HL-60 (cell line): ENCODE results near the gene PTTG1.

Experiments
- DNase-seq, 2 experiments: peaks; one replicate each; pipeline ENCODE4 v3.0.0-alpha.2; 2010 to 2020; ENCODE audit warnings: low read depth in 1 of 2, low spot score in 1 of 2
- H3K27ac ChIP-seq: fragments of 250-450 bp; sonication (Bioruptor Pico); replicated peaks from 2 replicates; pipeline ENCODE4 v1.5.1; 2020; ENCODE audit warnings: mild to moderate bottlenecking, moderate library complexity
- H3K27me3 ChIP-seq: fragments of 250-450 bp; sonication (Bioruptor Pico); 2 replicates; pipeline ENCODE4 v1.5.1; 2021; ENCODE audit warnings: mild to moderate bottlenecking, moderate library complexity; ENCODE audit not compliant: insufficient read depth, poor library complexity, severe bottlenecking
- H3K4me3 ChIP-seq: replicated peaks from 2 replicates; pipeline ENCODE4 v1.5.1; 2011; ENCODE audit warnings: mild to moderate bottlenecking, control low read depth, low read length; ENCODE audit not compliant: insufficient read depth
- GABPA ChIP-seq: IDR thresholded peaks from 2 replicates; pipeline ENCODE4 v1.6.1; 2012; ENCODE audit warnings: low read depth
- POLR2AphosphoS5 ChIP-seq: IDR thresholded peaks from 2 replicates; pipeline ENCODE4 v1.6.1; 2012; ENCODE audit warnings: low read depth
- SPI1 ChIP-seq: IDR thresholded peaks from 2 replicates; pipeline ENCODE4 v1.6.1; 2012; ENCODE audit warnings: low read depth, mild to moderate bottlenecking, borderline replicate concordance
- TF ChIP-seq, protein P1 (sequence below): IDR thresholded peaks from one replicate; pipeline ENCODE4 v1.5.1; 2011; ENCODE audit warnings: low read length, control low read depth, inconsistent platforms; ENCODE audit not compliant: insufficient read depth
- TF ChIP-seq, protein P2 (sequence below): IDR thresholded peaks from 2 replicates; pipeline ENCODE4 v1.6.1; 2012; ENCODE audit warnings: low read depth; ENCODE audit not compliant: insufficient replicate concordance

PTTG1 gene

DNA sequence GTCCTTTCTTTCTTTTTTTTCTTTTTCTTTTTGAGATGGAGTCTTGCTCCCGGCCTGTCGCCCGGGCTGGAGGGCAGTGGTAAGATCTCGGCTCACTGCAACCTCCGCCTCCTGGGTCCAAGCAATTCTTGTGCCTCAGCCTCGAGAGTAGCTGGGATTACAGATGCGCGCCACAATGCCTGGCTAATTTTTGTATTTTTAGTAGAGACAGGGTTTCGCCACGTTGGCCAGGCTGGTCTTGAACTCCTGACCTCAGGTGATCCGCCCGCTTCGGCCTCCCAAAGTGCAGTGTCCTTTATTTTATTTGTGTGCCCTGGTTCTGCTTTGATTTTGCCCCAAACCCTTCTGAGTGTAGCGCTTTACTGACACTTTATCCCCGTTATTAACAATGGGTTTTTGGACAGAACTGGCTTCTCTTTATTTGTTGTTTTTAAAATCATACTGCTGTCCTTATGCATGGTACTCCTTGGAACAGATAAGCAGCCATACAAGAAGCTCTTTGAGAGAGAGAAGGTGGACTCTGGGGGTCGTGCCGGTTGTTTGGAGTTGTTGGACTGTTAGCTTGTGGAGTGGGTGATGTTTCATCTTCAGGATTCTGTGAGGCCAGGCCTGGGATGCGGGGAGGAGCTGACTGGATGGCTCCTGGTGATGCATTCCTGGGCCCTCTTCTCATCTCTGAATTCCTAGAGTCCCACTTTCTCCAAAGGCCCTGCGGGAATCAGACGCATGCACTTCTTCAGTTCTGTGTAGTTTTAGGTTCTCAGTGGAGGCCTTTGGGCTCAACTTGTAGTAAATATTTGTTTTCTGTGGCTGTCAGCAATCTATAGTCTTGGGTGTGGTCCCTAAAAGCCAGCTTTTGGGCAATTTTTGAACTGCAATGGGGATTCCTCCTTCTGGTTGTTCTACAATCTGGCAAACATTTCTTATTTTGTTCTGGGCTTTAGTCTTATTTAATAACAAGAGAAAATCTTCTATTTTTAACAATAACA, 47.8 kb downstream of the PTTG1 start:
- no peak for DNase-seq
- Histone ChIP-seq H3K4me3 (no peak overlapping the region), H3K27ac (peak overlapping the region; percentile 78; the same call in 1 of the 2 replicates), H3K27me3 (no peaks in the 10 kb centered on the region)
- no peak for TF ChIP-seq GABPA
- TF ChIP-seq, protein P1, sequence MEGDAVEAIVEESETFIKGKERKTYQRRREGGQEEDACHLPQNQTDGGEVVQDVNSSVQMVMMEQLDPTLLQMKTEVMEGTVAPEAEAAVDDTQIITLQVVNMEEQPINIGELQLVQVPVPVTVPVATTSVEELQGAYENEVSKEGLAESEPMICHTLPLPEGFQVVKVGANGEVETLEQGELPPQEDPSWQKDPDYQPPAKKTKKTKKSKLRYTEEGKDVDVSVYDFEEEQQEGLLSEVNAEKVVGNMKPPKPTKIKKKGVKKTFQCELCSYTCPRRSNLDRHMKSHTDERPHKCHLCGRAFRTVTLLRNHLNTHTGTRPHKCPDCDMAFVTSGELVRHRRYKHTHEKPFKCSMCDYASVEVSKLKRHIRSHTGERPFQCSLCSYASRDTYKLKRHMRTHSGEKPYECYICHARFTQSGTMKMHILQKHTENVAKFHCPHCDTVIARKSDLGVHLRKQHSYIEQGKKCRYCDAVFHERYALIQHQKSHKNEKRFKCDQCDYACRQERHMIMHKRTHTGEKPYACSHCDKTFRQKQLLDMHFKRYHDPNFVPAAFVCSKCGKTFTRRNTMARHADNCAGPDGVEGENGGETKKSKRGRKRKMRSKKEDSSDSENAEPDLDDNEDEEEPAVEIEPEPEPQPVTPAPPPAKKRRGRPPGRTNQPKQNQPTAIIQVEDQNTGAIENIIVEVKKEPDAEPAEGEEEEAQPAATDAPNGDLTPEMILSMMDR, result no peak
- no peak for TF ChIP-seq POLR2AphosphoS5
- TF ChIP-seq, protein P2, sequence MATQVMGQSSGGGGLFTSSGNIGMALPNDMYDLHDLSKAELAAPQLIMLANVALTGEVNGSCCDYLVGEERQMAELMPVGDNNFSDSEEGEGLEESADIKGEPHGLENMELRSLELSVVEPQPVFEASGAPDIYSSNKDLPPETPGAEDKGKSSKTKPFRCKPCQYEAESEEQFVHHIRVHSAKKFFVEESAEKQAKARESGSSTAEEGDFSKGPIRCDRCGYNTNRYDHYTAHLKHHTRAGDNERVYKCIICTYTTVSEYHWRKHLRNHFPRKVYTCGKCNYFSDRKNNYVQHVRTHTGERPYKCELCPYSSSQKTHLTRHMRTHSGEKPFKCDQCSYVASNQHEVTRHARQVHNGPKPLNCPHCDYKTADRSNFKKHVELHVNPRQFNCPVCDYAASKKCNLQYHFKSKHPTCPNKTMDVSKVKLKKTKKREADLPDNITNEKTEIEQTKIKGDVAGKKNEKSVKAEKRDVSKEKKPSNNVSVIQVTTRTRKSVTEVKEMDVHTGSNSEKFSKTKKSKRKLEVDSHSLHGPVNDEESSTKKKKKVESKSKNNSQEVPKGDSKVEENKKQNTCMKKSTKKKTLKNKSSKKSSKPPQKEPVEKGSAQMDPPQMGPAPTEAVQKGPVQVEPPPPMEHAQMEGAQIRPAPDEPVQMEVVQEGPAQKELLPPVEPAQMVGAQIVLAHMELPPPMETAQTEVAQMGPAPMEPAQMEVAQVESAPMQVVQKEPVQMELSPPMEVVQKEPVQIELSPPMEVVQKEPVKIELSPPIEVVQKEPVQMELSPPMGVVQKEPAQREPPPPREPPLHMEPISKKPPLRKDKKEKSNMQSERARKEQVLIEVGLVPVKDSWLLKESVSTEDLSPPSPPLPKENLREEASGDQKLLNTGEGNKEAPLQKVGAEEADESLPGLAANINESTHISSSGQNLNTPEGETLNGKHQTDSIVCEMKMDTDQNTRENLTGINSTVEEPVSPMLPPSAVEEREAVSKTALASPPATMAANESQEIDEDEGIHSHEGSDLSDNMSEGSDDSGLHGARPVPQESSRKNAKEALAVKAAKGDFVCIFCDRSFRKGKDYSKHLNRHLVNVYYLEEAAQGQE, result no peak
- TF ChIP-seq SPI1, result no peak

DNA sequence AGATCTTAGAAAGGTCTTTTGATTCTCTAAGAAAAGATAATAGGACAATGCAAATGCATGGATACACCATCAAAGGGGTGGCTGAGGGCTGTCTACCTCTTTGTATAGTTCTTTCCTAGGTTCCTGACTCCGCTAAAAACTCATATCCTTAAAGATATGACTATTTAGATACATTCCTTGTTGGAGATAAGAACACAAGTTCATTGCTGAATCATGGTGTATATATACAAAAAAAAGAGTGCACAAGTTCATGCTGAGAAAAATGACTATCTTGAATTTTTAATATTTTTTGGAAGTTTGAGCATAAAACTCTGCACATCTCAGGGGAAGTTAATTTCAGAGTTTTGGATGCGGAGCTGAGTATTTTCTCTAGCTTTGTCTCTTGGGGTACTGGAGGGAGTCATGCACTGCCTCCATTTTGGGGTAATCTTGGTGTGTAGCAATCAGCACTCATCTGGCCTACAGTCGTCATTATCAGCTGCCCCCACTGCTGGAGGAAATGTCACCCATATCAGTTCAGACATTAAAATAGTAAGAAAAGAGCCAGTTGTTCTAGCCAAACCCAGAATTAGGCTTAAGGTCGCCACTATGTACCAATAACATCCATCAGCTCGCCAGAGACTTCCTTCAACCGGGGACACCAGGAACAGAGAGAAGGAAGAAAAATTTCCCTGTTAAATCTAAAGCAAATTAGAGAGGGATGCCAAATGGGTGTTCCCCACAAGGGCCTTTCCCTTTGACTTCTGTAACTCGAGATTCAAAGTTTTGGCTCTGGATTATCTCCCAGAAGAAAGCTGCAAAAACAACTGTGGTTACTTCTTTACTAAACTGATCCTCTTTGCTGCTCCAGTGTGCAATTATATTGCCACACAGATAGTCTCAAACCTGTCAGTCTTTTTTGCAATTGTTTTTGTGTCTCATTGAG, 49.0 kb downstream of the PTTG1 start:
- H3K27me3 ChIP-seq, result no peaks in the 10 kb centered on the region
- DNase-seq, result peak in 1 of 2 experiments; percentile 35
- H3K4me3 ChIP-seq, result no peak overlapping the region
- H3K27ac ChIP-seq, result peak overlapping the region; percentile 48
- TF ChIP-seq, protein P1, result no peak
- no peak for TF ChIP-seq POLR2AphosphoS5
- TF ChIP-seq GABPA, result no peak
- TF ChIP-seq, protein P2, result no peak

DNA sequence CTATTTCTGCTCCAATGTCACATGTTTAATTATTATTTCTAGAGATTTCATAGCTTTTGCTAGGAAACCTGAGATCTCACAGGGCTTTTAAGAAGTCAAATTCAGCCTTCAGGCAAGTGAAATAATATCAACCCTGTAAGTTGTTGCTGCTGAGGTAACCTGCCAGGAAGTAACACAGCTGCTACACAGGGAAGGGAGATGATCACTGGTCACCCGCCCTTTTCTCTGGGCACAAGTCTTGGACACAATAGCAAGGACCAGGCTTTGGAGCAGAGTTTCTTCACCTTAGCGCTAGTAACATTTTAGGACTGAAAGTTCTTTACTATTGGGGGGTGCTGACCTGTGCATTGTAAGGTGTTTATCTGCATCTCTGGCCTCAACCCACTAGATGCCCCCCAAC, 50.1 kb downstream of the PTTG1 start:
- no peaks in the 10 kb centered on the region for H3K27me3 ChIP-seq
- TF ChIP-seq, protein P2, result no peak
- TF ChIP-seq GABPA, result no peak
- TF ChIP-seq, protein P1, result no peak
- no peak for TF ChIP-seq SPI1
- no peak for TF ChIP-seq POLR2AphosphoS5
- H3K27ac ChIP-seq, result no peak overlapping the region
- no peak for DNase-seq
- H3K4me3 ChIP-seq, result no peak overlapping the region
